Stimulated activated naive CD8-positive, alpha-beta T cell treated with anti-CD3 and anti-CD28 coated beads, Interleukin-15, Interleukin-2, amounts not matched to agents 100 U/mL and 50 U/mL, for 24 hours (primary cell): ENCODE data around the gene OXTR.
A peak's percentile ranks its signal among the peaks of the same experiment; 100 is the strongest.
"Not testable (repeated sequence)": the region's sequence is repeated elsewhere in the genome, so short reads cannot be mapped to it uniquely, and the experiment has no call there.

Source experiments
- ATAC-seq: fragments of 150-1000 bp; cut with Tn5 transposase; one replicate; pipeline ENCODE4 v1.10.0; 2021
- DNase-seq: peaks from one replicate; pipeline ENCODE4 v3.0.0; 2021

OXTR gene

DNA sequence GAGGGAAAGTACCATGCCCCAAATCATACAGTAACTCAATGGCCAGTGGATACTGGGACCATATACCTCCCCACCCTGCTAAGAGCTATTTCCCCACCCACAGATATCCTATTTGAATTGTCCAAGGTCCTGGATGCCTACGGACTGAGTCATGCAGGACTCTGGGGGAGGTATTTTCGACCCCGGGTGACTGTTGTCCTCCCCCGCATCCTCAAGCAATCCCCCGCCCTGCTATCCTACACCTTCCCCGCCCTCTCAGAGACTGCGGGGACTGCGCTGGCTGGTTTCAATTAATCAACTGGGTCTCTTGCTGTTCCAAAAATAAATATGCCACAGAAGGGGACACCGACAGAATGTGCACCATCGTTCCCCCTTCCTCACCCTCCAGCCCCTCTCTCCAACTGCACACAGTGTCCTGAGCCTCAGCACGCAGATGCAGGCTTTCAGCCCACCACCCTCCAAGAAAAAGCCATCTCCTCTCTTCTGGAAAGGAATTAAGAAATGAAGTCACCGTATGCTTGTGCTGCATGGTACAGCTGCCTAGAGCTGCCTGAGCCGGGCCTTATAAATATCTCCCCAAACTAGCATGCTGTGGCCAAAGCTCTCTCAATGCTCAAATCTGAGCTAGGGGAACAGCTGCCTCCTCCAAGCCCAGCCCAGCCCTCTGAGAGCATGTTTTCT lies 27.7 kb downstream of the OXTR start:
- ATAC-seq: no peak
- DNase-seq: no peak

DNA sequence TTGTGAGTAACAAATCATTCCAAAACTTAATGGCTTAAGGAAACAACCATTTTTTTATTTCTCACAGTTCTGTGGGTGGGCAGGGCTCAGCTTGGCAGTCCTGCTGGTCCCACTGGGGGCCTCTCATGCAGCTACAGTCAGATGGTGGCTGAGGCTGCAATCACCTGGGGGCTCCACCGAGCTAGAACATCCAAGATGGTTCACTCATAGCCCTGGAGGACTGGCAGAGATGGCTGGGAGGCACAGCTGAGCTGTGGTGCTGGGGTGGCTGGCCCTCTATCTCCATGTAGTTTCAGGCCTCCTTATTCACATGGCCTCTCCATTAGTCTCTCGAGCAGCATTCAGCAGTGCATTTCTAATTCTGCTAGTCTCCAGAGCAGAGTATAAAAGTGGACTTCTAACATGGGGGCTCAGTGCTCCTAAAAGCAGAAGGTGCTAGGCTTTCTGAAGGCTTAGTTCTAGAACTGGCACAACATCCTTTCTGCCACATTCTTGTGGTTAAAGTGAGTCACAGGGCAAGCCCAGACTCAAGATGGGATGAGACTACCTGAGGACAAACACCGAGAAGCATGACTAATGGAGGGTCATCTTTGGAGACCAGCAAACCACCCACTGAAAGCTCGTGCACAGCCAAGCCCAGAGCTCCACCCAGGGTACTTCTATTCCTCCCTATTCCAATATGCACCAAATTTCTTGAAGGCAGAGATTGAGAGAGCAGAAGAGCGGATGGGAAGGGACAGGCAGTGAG lies 29.5 kb downstream of the OXTR start:
- DNase-seq (peak; percentile 4), ATAC-seq (peak; percentile 70)

DNA sequence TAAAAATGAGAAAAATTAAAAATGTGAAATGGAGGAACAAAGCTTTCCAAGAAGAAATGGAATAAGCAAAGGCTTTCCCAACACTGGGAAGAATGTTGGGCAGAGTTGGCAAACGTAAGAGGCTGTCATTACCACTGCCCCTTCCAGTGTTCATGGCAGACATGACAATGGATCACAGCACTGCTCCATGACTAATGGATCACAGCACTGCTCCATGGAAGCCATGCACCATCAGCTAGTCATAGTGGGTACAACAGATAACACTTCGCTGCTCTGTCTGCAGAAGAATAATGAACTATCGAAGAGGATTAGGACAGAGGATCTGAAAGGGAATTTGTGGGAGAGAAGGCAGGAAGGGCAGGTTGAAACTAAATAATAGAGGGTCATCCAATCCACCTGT lies 30.8 kb downstream of the OXTR start:
- no peak for ATAC-seq
- no peak for DNase-seq

DNA sequence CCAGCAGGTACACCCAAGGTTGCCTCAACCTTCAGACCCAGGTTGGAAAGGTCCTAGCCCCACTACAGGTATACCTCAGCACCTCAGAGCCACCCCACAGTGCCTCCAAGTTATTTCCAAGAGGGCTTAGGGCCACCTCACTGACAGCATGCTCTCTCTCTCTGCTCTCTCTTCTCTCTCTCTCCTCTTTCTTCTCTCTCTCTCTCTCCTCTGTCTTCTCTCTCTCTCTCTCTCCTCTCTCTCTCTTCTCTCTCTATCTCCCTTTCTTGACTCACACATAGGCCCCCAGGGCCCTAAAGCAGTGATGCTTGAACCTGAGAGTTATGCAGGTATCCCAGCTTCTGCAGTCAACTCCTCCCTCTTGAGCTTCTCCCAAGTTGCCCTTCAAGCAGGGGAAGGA lies 31.6 kb downstream of the OXTR start:
- no peak for ATAC-seq

DNA sequence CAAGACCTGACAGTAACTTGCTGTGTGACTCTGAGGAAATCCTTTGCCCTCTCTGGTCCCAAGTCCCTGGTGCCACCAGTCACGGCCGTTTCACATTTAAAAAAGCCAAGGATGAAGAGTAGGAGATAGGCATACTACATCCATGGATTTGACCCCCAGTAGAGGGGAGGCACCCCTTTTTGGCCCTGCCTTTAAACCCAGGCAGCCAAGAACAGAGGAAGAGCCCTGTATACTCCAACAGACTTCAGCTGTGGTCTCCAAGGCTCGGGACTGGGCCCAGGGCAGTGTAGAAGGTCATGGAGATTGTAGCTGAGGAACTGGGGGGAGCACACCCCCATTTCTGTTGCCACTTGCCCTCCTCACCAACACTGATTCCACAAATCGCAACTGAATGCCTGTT lies 32.1 kb downstream of the OXTR start:
- no peak for DNase-seq
- ATAC-seq: no peak

More for the DNA sequence above, 31.6 kb downstream of the OXTR start:
- no peak for DNase-seq

DNA sequence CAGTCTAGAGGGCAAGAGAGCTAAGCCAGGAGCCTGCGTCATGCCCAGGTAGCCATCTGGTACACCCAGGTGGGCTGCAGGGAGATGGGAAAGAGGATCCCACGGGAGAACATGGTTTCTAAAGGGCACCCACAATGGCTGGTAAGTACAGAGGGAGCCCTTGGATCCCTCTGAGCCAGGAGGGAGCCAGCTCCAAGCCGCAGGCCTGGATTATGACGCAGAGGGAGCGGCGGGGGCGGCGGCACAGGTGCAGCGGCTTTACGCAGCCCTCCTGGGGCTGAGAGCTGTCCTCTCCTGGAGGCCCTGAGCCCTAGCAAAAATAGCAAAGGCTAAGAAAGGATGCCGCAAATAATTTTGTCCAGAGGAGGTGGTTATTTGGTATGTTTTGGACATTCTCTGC lies 33.0 kb downstream of the OXTR start:
- ATAC-seq (no peak), DNase-seq (no peak)

DNA sequence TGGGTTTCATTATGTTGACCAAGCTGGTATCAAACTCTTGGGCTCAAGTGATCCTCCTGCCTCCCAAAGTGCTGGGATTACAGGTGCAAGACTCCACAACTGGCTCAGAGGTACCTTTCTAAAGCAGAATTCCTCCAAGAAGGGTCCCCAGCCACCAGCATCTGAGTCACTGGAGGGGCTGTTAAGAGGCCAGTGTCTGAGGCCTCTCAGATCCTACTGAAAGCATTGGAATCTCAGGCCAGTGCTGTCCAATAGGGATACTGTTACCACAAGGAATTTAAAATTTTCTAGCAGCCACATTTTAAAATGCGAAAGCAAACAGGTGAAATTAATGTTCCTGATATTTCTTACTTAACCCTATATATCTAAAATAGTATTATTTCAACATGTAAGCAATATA lies 34.5 kb downstream of the OXTR start:
- no peak for DNase-seq
- ATAC-seq: no peak

DNA sequence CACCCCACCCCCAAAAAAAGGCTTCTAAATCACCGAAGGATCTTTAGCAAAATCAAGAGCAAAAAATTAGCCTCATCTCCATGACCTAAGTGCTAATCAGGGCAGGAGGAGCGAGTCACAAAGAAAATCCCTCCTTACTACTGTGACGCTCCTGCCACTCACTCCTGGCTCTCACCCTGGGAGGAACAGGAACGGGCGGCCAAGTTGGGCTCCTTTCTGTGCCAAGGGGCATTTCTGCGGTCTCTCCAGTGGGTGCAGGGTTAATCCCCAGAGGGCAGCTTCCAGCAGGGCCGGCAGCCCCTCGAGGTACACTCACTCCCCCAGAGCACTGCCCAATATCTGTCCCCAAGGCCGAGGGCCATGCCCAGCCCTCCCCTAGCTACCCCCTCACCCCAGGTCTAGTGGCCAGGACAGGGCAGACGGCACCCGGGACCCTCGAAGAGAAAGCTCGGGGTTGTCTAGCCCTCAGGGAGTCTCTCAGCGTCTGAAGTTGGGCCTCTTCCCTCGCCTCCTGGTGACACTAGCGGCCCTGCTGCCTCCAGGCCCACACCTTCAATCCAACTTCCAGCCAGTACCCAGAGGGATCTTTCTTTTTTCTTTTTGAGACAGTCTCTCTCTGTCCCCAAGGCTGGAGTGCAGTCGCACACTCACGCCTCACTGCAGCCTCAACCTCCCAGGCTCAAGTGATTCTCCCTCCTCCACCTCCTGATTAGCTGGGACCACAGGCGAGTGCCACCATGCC lies 35.1 kb downstream of the OXTR start:
- ATAC-seq: no peak
- no peak for DNase-seq

DNA sequence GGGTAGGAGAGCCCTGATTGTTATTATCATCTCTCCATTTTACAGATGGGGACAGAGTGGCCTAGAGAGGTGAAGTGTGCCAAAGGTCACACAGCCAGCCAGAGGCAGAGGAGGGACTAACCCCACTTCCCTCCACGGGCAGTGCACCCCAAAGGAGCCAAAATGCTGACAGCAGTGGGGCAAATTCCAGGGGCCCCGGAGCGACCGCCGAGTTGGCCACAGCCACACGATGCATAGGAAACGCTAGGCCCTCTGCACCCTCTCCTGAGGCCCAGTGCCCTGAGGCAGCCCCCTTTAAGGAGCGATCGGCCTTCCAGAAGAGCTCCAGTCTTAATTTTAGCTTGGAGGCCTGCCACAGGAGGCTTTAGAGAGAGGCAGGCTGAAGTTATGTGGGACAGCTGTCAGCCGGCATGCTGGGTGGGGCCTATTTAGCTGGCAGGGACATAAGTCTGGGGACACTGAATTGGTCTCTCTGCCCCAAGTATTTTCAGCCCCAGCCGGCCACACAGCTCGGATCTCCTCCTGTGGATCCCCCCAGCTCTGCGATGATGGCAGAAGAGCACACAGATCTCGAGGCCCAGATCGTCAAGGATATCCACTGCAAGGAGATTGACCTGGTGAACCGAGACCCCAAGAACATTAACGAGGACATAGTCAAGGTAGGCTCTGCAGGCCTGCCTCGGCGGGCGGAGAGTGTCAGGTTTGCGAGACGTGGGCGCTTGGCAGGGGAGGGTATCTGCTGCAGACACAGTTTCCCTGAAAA lies 35.9 kb downstream of the OXTR start, which contains the start of gene CAV3:
Gene CAV3 (plus strand): TSS at position 471 of the 763 bp plus-strand sequence. CDS start 75 bp downstream, at position 546.
- DNase-seq (no peak), ATAC-seq (no peak)

DNA sequence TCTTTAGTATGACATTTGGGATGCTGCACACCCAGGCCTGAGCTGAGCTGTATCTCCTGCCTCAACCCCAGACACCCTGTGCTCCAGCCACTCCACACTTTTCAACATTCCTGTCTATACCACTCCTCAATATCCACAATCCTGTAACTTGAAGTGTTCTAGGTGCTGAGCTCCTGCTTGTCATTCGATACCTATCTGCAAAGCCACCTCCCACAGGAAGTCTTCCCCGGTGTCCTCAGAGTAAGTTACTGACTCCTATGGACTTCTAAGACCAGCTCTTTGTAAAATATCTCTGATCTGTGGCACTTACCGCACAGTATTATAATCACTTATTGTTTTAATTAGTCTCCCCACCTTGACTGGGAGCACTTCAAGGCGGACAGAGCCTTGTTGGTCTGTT lies 37.0 kb downstream of the OXTR start:
- DNase-seq: no peak
- ATAC-seq: no peak

DNA sequence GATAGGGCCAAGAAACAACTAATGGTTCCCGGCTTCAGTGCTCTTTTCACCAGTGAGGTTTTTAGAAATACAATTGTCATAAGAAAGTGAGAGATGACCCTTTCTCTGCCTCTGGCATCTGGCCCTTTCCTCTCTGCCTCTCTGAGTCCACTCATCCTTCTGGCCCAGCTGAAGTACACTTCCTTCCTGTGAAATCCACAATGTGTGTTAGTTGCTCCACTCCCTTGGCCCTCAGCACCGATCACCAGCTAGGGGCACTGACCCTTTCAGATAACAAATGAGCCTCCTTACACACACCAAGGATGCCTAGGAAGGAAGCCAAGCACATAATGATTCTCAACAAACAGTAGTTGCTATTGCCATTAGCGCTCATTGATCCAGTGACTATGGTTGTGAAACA lies 38.8 kb downstream of the OXTR start:
- ATAC-seq (no peak), DNase-seq (no peak)

DNA sequence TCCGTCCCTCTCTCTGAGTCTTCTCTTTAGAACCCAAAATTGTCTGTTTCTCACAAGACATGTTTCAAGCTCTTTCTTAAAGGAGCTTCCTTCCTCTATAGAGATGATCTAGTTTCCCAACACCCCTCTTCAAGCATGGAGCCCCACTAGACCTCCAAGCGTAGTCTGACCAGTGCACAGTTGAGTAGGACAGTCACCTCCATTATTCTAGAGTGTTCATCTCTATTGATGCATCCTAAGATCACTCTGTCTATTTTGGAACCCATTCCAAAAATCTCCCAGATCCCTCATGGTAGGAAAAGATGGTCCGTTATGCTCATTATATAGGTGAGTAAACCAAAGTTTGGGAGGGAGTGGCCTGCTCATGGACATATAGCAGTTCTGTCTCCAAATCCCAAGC lies 39.9 kb downstream of the OXTR start:
- DNase-seq (no peak), ATAC-seq (no peak)

DNA sequence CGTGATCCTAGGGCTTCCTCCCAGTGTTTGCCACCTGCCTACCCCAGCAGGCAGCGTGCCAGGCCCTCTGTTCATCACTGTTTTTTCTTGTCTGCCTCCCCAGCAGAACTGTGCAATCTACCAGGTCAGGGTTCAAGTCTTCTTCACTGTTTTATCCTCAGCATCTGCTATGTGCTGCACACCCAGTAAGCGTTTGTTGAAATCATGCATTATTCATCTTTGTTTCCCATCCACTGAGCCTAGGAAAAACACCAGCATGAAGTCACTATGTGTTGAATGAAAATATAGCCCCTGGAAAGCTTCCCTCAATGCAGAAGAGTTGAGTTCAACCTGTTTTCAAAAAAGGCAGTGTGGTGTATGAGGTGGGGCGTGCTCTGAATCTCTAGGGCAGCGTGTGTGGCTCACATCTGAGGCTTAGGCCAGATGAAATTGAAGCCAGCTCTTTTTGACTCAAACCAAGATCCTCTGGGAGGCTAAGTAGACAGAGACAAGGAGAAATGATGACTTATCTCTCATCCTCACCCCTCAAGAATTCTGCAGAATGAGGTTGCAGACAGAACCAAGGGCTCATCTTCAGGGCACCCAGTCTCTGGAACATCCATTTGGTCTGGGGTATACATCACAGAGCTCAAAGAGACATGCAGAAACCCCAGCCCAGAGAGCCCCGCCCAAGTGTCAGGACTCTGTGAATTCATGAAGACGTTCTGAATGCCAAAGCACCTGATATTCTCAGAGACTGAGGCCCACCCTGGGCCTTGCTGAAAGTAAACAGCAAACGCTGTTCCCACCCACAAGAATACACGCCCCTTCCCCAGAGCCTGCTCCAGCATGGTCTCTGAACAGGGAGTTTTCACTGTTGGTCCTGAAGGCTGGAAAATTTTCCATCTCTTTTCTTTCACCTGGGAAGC lies 41.6 kb downstream of the OXTR start:
- no peak for ATAC-seq
- no peak for DNase-seq

DNA sequence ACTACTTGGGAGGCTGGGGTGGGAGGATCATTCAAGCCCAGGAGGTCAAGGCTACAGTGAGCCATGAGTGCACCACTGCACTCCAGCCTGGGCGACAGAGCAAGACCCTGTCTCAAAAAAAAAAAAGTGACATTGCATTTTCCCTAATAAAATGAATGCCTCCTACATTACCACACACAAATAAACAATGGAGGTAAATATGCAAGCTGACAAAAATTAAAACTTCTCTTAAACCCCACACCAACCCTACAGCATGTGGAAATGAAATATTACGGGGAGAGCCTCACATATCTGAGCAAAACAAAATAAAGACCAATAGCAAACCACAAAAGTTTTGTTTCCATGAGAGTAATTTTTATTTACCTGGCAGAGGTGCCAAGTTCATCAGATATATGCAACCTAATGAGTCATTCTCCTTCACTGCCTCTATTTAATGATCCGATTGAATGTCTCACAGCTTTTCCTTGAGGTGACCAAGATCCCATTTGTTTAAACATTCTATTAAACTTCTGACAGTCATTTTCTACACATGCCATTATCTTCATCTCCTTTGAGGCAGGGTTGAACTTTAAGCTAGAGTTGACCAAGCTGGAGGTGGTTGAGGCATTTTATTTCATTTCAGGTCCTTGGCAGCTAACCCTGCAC lies 45.2 kb downstream of the OXTR start:
- DNase-seq (no peak), ATAC-seq (no peak)

DNA sequence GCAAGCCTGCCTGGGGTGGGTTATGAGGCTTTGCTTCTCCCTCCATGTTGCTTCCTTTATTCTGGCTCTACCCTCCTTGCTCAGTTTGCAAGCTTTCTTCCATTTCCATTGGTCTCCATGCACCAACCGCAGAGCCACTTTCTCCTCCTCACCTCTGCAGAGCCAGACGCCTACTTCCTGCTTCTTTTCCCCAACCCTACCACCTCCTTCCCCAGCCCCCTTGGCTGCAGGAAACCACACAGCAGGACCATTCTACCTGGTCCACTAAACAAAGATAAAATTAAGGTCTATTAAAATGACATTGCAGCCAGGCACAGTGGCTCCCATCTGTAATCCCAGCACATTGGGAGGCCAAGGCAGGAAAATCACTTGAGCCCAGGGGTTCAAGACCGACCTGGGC lies 45.8 kb downstream of the OXTR start:
- no peak for ATAC-seq
- no peak for DNase-seq

DNA sequence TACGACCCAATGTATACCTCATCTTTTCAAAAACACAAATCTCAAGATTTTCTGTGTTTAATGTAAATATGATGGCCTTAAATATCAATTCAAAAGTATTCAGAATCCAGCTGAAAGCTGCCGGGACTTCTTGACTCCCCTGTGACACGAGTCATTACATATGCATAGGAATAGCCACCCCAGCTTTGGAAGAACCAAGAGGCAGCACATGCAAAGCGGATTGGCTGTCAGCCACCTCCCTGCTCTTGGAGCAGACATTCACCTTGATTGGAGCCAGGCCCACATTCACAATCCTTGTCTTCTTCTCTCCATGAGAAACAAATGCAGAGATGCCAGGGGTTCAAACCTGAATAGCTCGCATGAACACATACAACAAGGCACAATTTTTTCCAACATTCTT lies 46.6 kb downstream of the OXTR start:
- DNase-seq (no peak), ATAC-seq (no peak)

DNA sequence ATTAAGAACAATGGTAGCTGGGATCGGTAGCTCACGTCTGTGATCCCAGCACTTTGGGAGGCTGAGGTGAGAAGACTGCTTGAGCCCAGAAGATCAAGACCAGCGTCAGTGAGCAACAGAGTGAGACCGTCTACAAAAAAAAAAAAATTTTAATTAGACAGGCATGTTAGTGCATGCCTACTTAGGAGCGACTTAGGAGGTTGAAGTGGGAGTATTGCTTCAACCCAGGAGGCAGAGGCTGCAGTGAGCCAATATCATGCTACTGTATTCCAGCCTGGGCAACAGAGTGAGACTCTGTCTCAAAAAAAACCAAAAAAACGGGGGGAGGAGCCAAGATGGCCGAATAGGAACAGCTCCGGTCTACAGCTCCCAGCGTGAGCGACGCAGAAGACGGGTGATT lies 53.7 kb downstream of the OXTR start:
- DNase-seq, ATAC-seq: not testable (repeated sequence)

DNA sequence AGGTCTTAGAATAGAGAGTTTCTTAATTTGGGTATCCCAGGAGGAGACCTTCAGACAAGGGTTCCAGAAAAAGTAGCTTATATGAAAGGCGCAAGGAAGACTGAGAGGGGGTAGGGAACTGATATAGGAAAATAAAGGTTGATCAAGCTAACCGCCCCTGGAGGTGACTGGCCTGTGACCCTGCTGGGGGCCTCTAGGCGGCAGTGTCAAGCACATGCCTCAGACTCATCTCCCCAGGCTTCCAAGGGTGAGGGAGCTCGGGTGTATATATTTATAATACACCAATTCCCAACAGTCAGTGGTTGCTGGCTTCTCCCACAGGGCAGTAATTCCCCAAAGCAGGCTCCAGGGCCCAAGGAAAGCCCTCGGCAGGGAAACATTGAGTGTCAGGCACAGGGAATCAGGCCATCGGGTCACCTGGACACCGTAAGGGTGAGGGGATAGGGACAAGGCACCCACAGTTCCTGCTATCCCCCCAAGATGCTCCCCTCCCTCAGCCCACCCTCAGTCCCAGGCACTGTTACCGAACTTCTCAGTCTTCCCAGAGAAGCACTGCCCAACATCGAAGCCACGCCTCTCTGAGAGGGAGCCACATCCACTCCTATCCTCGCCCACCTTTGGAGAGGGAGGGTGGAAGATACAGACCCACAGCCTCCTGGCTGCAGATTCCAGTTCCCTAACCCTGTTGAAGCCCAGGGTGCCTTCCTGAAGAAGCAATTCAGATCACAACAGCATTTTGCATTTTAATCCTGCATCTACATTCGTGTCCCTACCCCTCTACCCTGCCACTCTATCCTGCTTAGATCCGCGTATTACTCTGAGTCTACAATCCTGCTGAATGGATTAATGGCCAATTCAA lies 55.3 kb downstream of the OXTR start:
- DNase-seq: no peak
- no peak for ATAC-seq

DNA sequence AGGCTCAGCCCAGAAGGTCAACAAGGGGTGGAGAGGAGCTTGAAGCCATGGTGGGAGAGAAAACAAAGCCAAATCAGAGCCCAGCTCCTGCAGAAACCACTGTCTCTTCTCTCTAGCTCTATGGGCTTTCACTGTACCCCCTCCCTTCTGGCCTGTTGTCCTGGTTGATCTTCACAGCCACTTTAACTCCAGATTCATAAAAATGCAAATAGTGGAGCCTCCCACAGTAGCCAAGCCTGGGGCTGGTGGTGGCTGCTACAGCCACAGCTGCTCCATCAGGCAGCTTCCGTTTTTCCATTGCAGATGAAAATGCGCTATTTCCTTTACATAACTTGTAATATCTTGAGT lies 56.5 kb downstream of the OXTR start:
- DNase-seq (no peak), ATAC-seq (no peak)
